GM12878 (cell line): ENCODE results near the gene THBD.

ENCODE experiments used
- EP300 ChIP-seq, 2 experiments: fragments of 150-350 bp in 1 of 2; IDR thresholded peaks; 2 replicates each; pipeline ENCODE4 v1.6.1; 2011 to 2012; ENCODE audit warnings: low read depth in 2 of 2, low read length in 2 of 2, borderline replicate concordance in 1 of 2, improper control_type of control experiment in 1 of 2, inconsistent platforms in 1 of 2; ENCODE audit not compliant: control insufficient read depth in 1 of 2
- FOXM1 ChIP-seq: IDR thresholded peaks from 2 replicates; pipeline ENCODE4 v1.6.1; 2012; ENCODE audit warnings: low read depth, mild to moderate bottlenecking, inconsistent platforms, low read length, moderate library complexity
- KDM1A ChIP-seq: fragments of 200-600 bp; sonication (generic); IDR thresholded peaks from 2 replicates; pipeline ENCODE4 v1.6.1; 2016; ENCODE audit warnings: borderline replicate concordance
- LARP7 ChIP-seq: fragments of 450-650 bp; IDR thresholded peaks from 2 replicates; pipeline ENCODE4 v1.6.1; 2017; ENCODE audit warnings: mild to moderate bottlenecking
- NFIC ChIP-seq: IDR thresholded peaks from 2 replicates; pipeline ENCODE4 v1.6.1; 2012; ENCODE audit warnings: low read depth, mild to moderate bottlenecking, inconsistent platforms, low read length, moderate library complexity
- POLR2A ChIP-seq: IDR thresholded peaks from 2 replicates; pipeline ENCODE4 v1.6.1; 2011; ENCODE audit warnings: low read depth, mild to moderate bottlenecking, low read length
- POLR2AphosphoS5 ChIP-seq: IDR thresholded peaks from 2 replicates; pipeline ENCODE4 v1.6.1; 2011; ENCODE audit warnings: mild to moderate bottlenecking, low read length, inconsistent platforms
- TAF1 ChIP-seq: IDR thresholded peaks from 2 replicates; pipeline ENCODE4 v1.6.1; 2011; ENCODE audit warnings: mild to moderate bottlenecking, low read depth, low read length, borderline replicate concordance
- TCF12 ChIP-seq: IDR thresholded peaks from 2 replicates; pipeline ENCODE4 v1.6.1; 2011; ENCODE audit warnings: low read depth, mild to moderate bottlenecking, low read length
- YY1 ChIP-seq: IDR thresholded peaks from 2 replicates; pipeline ENCODE4 v1.6.1; 2011; ENCODE audit warnings: low read depth, mild to moderate bottlenecking, low read length
- ZNF274 ChIP-seq: IDR thresholded peaks from one replicate; pipeline ENCODE4 v1.8.0; 2011; ENCODE audit not compliant: insufficient read length, insufficient read depth
- ZZZ3 ChIP-seq: IDR thresholded peaks from 2 replicates; pipeline ENCODE4 v1.6.1; 2011; ENCODE audit warnings: low read depth; ENCODE audit not compliant: control insufficient read depth, insufficient read length
- TF ChIP-seq, protein P1 (sequence below), 3 experiments: IDR thresholded peaks in 2 of 3; conservative IDR thresholded peaks in 1 of 3; 2 replicates each; pipeline ENCODE4 v1.5.1; 2011; ENCODE audit warnings: low read depth in 3 of 3, low read length in 3 of 3, mild to moderate bottlenecking in 3 of 3, control low read depth in 2 of 3, moderate library complexity in 2 of 3, inconsistent platforms in 1 of 3, mixed read lengths in 1 of 3; ENCODE audit not compliant: control insufficient read depth in 2 of 3, insufficient read depth in 1 of 3; ENCODE audit errors: extremely low read depth in 1 of 3
- TF ChIP-seq, protein P2 (sequence below): IDR thresholded peaks from 2 replicates; pipeline ENCODE4 v1.6.1; 2012; ENCODE audit warnings: low read depth, low read length, improper control_type of control experiment

DNA sequence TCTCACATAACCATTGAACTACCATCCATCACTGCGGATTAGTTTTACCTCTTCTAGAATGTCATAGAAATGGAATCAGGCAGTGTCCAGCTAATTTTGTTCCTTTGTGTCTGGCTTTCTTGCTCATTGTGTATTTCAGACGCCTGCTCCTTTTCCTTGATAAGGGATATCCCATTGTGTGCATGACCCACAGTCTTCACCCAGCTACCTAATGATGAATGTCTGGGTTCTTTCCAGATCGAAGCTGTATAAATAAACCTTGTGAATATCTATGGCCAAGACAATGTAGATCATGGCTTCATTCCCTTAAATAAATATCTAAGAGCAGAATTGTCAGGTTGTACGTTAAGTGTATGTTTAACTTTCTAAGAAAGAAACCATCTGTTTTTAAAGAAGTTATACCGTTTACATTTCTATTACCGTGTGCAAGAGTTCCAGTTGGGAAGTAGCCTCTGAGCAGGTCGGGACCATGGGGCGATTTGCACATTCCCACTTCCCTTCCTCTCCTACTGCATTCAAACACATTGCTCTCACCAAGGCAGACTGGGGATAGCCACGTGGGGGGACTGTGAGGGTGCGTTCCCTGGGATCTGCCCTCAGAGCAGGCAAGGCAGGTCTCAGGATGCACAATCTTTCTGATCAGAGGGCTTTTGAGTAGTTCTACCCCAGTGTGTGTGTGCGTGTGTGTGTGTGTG lies 23.6 kb upstream of the THBD start:
- TF ChIP-seq, protein P1, sequence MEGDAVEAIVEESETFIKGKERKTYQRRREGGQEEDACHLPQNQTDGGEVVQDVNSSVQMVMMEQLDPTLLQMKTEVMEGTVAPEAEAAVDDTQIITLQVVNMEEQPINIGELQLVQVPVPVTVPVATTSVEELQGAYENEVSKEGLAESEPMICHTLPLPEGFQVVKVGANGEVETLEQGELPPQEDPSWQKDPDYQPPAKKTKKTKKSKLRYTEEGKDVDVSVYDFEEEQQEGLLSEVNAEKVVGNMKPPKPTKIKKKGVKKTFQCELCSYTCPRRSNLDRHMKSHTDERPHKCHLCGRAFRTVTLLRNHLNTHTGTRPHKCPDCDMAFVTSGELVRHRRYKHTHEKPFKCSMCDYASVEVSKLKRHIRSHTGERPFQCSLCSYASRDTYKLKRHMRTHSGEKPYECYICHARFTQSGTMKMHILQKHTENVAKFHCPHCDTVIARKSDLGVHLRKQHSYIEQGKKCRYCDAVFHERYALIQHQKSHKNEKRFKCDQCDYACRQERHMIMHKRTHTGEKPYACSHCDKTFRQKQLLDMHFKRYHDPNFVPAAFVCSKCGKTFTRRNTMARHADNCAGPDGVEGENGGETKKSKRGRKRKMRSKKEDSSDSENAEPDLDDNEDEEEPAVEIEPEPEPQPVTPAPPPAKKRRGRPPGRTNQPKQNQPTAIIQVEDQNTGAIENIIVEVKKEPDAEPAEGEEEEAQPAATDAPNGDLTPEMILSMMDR (IDR thresholded peaks at IDR 0.05 in 2 of 3, conservative IDR thresholded peaks at IDR 0.05 in 1 of 3; ENCODE audit: control insufficient read depth in 2 of 3, extremely low read depth in 1 of 3, insufficient read depth in 1 of 3, low read depth in 3 of 3, low read length in 3 of 3): no peak
- TF ChIP-seq, protein P2, sequence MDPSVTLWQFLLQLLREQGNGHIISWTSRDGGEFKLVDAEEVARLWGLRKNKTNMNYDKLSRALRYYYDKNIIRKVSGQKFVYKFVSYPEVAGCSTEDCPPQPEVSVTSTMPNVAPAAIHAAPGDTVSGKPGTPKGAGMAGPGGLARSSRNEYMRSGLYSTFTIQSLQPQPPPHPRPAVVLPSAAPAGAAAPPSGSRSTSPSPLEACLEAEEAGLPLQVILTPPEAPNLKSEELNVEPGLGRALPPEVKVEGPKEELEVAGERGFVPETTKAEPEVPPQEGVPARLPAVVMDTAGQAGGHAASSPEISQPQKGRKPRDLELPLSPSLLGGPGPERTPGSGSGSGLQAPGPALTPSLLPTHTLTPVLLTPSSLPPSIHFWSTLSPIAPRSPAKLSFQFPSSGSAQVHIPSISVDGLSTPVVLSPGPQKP: no peak
- TF ChIP-seq TAF1 (no peak), EP300 (IDR thresholded peaks at IDR 0.05; ENCODE audit: borderline replicate concordance in 1 of 2, control insufficient read depth in 1 of 2, low read depth in 2 of 2, low read length in 2 of 2) (no peak), POLR2AphosphoS5 (no peak), FOXM1 (no peak), LARP7 (no peak), NFIC (no peak), YY1 (no peak), POLR2A (no peak), ZNF274 (no peak), TCF12 (no peak), KDM1A (no peak), ZZZ3 (no peak)
